ENCODE data around the gene MAP2.
A peak's percentile ranks its signal among the peaks of the same experiment; 100 is the strongest.

Gene MAP2, protein sequence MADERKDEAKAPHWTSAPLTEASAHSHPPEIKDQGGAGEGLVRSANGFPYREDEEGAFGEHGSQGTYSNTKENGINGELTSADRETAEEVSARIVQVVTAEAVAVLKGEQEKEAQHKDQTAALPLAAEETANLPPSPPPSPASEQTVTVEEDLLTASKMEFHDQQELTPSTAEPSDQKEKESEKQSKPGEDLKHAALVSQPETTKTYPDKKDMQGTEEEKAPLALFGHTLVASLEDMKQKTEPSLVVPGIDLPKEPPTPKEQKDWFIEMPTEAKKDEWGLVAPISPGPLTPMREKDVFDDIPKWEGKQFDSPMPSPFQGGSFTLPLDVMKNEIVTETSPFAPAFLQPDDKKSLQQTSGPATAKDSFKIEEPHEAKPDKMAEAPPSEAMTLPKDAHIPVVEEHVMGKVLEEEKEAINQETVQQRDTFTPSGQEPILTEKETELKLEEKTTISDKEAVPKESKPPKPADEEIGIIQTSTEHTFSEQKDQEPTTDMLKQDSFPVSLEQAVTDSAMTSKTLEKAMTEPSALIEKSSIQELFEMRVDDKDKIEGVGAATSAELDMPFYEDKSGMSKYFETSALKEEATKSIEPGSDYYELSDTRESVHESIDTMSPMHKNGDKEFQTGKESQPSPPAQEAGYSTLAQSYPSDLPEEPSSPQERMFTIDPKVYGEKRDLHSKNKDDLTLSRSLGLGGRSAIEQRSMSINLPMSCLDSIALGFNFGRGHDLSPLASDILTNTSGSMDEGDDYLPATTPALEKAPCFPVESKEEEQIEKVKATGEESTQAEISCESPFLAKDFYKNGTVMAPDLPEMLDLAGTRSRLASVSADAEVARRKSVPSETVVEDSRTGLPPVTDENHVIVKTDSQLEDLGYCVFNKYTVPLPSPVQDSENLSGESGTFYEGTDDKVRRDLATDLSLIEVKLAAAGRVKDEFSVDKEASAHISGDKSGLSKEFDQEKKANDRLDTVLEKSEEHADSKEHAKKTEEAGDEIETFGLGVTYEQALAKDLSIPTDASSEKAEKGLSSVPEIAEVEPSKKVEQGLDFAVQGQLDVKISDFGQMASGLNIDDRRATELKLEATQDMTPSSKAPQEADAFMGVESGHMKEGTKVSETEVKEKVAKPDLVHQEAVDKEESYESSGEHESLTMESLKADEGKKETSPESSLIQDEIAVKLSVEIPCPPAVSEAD (N-terminal part only)

DNA sequence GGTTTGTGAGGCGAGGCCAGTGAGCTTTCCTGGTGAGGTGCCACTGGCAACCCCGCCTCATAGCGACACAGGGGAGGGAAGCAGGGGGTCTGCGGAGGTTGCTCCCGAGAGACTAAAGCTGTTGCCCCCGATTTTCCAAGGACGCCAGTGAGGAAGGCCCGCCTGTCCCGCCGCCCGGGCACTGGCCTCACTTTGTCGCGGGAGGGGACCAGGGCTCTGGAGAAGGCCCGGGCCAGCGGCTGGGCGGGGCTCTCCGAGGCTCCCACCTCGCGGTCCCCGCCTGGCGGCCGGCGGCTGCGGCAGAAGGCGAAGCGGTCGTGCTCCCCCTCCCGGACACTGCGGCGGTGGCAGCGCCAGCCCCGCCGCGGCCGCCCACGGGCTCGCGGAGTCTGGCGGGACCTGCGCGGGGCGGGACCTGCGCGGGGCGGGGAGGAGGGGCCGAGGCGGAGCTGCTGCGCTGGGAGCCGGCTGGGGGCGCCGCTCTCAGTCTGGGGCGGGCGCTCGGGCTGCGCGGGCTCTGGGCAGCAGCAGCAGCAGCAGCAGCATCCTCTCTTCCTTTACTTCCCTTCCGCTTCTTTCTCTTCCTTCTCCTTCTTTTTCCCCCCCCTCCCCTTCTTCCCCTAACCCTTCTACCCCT is at the start of gene MAP2:
Gene MAP2 (plus strand): TSS at position 486 of the 637 bp plus-strand sequence. CDS start 229,124 bp downstream, outside the sequence.
- peak; percentile 67 for DNase-seq (ENCODE audit: low read depth)

DNA sequence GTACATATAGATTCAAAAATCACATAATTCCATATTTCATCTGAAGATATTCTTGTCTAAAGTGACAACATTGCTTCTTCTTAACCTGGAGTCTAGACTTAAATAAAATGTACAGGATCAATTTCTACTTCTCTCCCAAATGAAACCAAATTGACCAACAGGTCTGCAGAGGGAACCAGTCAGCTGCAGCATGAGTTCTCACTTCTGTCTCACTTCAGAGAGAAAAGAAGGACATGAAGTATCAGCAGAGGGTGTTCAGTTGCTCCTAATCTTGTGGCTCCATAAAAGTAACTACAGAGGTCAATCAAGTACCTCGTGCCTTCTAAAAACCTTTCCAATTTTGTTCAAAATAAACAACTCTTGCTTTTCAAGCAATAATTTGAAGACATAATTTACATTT is 47.2 kb upstream of the MAP2 start:
- DNase-seq (ENCODE audit: low read depth) = no peak

GRCh38 chr2:209380293-209380692 is 43.6 kb upstream of the MAP2 start:
- no peak for DNase-seq (ENCODE audit: low read depth)

DNA sequence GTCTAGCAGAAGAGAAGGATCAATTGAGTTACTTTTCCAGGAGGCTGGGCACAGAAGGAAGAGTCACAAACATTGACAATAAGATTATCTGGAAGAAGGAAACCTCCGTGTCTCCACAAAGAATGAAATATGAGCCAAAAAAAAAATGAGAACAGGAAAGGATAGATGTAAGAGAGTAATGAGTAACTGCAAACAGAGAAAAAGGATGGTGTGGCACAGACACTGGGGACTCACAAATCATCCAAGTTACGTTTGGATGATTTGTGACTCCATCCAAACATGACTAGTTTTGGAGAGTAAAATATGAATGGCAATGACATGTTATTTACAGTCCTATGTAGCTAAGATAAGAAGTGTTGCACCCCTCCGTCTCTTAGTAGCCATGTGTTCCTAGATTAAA is 42.8 kb upstream of the MAP2 start:
- no peak for DNase-seq (ENCODE audit: low read depth)

- DNase-seq (ENCODE audit: low read depth) = no peak
Measured at GRCh38 chr2:209382775-209383174, 41.1 kb upstream of the MAP2 start.

DNA sequence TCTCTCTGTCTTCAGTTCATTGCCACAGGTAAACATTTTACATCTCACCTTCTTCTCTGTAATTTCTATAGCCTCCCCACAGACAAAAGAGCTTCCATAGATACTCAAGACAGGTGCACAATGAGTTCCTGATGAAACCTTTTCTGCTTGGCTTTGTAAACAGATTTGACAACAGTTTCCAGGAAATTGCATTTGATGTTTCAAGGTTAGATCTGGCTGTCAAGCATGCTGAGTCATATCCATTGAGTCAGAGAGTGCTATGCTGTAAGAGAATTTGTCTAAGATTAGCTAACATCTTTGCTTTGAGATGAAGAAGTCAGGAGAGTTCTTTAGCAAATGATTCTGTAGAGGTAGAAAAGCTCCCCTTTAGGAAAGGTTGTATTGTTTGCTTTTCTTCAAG is 40.6 kb upstream of the MAP2 start:
- peak; percentile 72 for DNase-seq (ENCODE audit: low read depth)

DNA sequence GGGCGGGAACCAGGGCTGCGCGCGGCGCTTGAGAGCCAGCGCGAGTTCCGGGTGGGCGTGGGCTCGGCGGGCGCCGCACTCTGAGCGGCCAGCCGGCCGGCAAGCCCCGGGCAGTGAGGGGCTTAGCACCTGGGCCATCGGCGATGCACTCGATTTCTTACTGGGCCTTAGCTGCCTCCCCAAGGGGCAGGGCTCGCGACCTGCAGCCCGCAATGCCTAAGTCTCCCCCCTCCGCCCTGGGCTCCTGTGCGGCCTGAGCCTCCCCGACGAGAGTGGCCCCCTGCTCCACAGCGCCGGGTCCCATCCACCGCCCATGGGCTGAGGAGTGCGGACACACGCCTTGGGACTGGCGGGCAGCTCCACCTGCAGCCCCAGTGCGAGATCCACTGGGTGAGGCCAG is 36.5 kb upstream of the MAP2 start:
- no peak for DNase-seq (ENCODE audit: low read depth)

- no peak for DNase-seq (ENCODE audit: low read depth)
Measured at GRCh38 chr2:209388446-209389037, 35.3 kb upstream of the MAP2 start.

DNA sequence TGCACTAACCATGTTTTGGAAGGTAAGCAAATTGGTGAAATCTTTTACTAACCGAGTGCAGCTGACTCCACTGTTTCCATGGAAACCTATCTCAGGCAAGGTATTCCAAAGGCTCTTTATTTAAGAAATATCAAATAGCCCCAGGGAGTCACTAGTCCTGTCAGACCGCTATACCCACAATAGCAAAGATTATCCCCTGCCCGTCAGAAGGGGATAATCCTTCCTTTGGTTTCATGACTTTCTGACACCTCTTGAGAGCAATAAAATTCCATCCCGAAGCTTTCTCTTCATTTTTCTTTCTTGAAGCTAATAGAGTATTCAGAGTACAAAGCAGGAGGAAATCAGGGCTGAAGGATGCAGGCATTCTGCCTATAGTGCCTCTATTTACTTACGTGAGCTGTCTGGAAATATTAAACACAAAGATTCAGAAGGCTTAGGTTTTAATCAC is 34.7 kb upstream of the MAP2 start:
- no peak for DNase-seq (ENCODE audit: low read depth)

- DNase-seq (ENCODE audit: low read depth) = no peak
Measured at GRCh38 chr2:209390839-209391238, 33.0 kb upstream of the MAP2 start.

GRCh38 chr2:209391776-209392401 is 32.0 kb upstream of the MAP2 start:
- DNase-seq (ENCODE audit: low read depth) = no peak

- DNase-seq (ENCODE audit: low read depth) = no peak
Measured at GRCh38 chr2:209395229-209395628, 28.6 kb upstream of the MAP2 start.

- DNase-seq (ENCODE audit: low read depth) = no peak
Measured at GRCh38 chr2:209395652-209396051, 28.2 kb upstream of the MAP2 start.

GRCh38 chr2:209398463-209398862 is 25.4 kb upstream of the MAP2 start:
- no peak for DNase-seq (ENCODE audit: low read depth)

GRCh38 chr2:209401788-209402187 is 22.1 kb upstream of the MAP2 start:
- no peak for DNase-seq (ENCODE audit: low read depth)

DNA sequence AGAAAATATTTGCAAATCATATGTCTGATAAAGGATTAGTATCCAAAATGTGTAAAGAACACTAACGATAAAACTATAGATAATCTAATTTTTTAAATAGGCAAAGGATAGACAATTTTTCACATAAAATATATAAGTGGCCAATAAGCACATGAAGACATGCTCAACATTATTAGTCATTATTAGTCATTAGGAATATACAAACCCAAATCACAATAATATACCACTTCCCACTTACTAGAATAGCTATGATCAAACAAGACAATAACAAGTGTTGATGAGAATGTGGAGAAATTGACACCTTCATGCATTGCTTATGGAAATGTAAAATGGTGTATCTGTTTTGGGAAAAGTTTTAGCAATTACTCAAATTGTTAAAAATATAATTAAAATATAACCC is 12.6 kb upstream of the MAP2 start:
- no peak for DNase-seq (ENCODE audit: low read depth)

DNA sequence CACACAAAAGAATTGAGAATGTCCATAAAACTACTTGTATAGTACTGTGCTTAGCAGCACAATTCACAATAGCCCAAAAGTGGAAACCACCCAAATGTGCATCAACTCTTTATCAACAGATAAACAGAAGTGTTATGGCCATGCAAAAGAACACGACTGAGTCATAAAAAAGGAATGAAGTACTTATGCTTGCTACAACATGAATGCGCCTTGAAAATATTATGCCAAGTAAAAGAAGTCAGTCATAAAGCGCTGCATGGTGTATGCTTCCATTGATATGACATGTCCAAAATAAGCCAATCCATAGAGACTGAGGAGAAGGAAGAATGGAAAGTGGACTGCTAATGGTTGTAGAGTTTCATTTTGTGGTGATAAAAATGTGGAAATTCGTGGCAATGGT is 12.1 kb upstream of the MAP2 start:
- DNase-seq (ENCODE audit: low read depth) = no peak

DNA sequence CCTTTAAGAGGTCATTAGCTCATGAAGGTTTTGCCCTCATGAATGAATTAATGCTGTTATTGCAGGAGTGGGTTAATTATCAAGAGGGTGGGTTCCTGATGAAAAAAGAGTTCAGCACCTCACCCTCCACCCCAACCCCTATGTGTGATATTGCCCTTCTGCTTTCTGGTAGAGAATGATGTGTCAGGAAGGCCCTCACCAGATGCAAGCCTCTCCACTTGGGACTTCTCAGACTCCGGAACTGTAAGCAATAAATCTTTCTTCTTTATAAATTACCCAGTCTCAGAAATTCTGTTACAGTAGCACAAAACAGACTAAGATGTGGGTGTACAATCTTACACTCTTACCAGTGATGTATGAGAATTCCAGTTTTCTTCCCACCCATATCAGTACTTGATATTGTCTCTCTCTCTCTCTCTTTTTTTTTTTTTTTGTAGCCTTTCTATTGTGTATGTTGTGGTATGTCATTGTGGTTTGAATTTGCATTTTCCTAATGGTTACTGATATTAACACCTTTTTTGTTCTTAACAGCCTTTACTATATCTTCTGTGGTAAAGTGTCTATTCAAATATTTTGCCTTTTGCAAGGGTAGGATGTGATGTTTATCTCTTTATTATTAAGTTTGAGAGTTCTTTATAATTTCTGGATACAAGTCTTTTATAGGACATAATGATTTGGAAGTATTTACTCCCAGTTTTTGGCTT is 10.4 kb upstream of the MAP2 start:
- no peak for DNase-seq (ENCODE audit: low read depth)

GRCh38 chr2:209416913-209417312 is 6.9 kb upstream of the MAP2 start:
- DNase-seq (ENCODE audit: low read depth) = no peak

DNA sequence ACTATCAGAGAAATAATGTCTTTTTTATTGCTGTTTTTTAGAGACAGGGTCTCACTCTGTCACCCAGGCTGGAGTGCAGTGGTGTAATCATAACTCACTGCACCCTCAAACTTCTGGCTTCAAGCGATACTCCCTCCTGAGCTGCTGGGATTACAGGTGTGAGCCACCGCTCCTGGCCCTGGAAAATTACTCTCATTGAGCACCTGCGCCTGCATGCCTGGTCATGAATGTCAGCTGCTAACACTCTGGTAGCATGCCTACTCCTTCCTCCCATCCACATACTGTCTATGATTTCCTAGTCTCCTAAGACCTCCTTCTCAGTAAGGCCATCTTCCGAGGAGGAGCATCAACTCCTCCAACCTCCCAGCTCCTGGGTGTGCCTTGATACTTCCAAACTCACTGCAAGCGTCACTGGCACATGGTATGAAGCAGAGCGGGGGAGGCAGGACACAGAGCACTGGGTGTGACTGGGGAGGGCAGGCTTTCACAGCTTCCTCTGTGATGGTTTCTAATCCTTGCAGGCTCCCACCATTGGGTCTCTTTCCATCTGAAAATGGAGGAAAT is 1.6 kb upstream of the MAP2 start:
- no peak for DNase-seq (ENCODE audit: low read depth)
